ENCODE data around the gene GYS1.

The GYS1 gene

GRCh38 chr19:48988286-48988685 is 4.8 kb downstream of the GYS1 start:
- no peak for DNase-seq

- DNase-seq, result no peak
Observed at GRCh38 chr19:48987323-48987722, 5.8 kb downstream of the GYS1 start.

- no peak for DNase-seq
Observed at GRCh38 chr19:48986211-48986610, 6.9 kb downstream of the GYS1 start.

- no peak for DNase-seq
Observed at GRCh38 chr19:48985711-48986110, 7.4 kb downstream of the GYS1 start.

- DNase-seq, result no peak
Observed at GRCh38 chr19:48982280-48982679, 10.8 kb downstream of the GYS1 start.

- no peak for DNase-seq
Observed at GRCh38 chr19:48977061-48977460, 16.0 kb downstream of the GYS1 start.

GRCh38 chr19:48975947-48976847 is 16.9 kb downstream of the GYS1 start:
- peak; percentile 32 for DNase-seq

- peak; percentile 85 for DNase-seq
Observed at GRCh38 chr19:48970923-48971395, 22.1 kb downstream of the GYS1 start.

GRCh38 chr19:48970139-48970766 is 22.9 kb downstream of the GYS1 start:
- DNase-seq, result no peak

GRCh38 chr19:48969276-48970138 is 23.6 kb downstream of the GYS1 start:
- DNase-seq, result no peak

GRCh38 chr19:48968813-48969218 is 24.3 kb downstream of the GYS1 start:
- DNase-seq, result no peak

GRCh38 chr19:48968179-48968661 is 24.9 kb downstream of the GYS1 start:
- DNase-seq, result no peak

GRCh38 chr19:48967346-48968178 is 25.5 kb downstream of the GYS1 start:
- no peak for DNase-seq

GRCh38 chr19:48966541-48967345 is 26.4 kb downstream of the GYS1 start:
- DNase-seq, result no peak

GRCh38 chr19:48965806-48966540 is 27.1 kb downstream of the GYS1 start:
- peak; percentile 89 for DNase-seq

- peak; percentile 80 for DNase-seq
Observed at GRCh38 chr19:48965040-48965805, 27.9 kb downstream of the GYS1 start, which contains the start of gene FTL. FTL (plus strand) TSS chr19:48965309; CDS start chr19:48965508, 199 bp downstream.

GRCh38 chr19:48964205-48965039 is 28.7 kb downstream of the GYS1 start:
- DNase-seq, result no peak
